Measurements from ENCODE around the gene MAN1C1.
"Not testable (repeated sequence)": the region's sequence is repeated elsewhere in the genome, so short reads cannot be mapped to it uniquely, and the experiment has no call there.

Gene MAN1C1

DNA sequence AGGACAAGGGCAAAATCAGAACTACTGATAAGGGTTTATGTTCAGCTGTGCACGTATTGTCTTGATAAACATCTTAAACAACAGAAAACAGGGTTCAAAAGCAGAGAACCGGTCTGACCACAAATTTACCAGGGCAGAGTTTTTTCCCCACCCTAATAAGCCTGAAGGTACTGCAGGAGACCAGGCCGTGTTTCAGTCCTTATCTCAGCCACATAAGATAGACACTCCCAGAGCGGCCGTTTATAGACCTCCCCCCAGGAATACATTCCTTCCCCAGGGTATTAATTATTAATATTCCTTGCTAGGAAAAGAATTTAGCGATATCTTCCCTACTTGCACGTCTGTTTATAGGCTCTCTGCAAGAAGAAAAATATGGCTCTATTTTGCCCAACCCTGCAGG is 19.6 kb downstream of the MAN1C1 start:
- DNase-seq (ENCODE audit: low read depth) = not testable (repeated sequence)

DNA sequence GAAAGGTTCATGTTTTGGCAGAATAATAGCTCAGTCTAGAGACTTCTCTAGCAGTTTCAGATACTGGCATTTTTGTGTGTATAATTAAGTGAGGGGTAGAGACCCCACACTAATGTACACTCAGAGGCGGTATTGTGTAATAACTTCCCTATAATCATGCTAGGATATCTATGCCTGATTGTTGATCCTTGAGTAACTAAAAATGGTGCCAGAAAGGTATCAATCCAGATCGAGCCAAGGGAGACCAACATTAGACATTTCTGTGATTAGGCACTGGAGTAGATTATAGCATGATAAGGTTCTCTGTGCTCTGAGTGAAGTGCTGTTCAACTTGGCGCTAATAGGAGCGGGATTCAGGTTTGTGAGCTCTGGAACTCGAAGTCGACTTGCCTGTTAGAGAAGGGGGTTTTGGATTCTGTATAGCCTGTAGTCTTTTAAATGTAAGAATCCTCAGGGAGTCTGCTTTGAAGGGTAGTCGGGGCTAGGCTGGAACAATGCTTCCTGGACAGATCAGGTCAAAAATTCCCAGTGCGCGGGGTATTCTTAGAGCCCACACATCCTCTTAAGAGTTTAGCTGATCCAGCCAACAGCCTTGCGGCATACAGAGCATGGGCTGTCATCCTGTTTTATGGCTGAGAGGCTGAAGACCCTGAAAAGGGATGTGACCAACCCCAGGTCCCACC is 24.2 kb downstream of the MAN1C1 start:
- DNase-seq (ENCODE audit: low read depth) = no peak

DNA sequence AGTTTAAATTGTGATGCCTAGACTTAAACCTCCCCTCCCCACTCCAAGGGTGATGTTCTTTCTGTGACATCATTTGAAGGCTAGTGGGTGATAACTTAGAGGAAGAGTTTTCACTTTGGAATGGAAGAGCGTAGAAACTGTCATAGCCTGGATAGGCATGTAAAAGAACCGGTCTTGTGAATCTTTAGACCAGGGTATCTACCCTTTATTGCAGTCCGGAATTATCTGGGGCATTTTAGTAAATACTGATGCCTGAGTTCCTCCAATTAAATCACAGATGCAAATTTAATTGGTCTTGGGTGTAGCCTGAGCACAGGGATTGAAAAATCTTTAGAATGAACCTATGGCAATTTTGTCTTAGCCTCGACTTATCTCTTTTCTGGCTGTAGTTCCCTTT is 24.7 kb downstream of the MAN1C1 start:
- no peak for DNase-seq (ENCODE audit: low read depth)

DNA sequence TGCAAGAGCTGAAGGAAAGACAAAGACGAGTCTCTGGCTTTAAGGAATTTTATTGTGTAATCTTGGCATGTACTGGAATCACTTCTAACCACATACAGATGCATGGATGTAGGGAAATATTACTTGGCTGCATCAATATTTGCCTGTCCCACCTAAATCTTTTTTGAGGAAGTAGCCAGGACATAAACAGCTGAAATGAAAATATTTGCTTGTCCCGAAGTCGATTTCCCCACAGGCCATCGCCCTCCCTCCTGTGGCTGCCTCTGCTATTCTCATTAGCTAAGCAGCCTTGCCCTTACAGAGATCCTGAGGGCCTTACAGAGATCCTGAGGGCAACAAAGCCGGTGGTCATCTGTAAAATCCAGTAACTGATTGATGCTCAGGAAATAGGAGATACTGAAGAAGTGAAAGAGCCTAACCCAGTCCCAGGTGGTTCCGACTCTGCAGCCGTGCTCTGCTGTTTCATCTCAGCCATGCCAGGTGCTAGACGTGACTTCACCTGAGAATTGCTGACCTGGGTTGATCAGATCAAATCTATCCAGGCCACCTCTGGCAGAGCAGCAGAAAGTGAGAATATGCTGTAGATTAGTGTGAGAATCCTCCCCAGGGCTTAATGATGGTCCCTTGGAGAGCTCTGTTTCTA is 25.5 kb downstream of the MAN1C1 start:
- DNase-seq (ENCODE audit: low read depth) = no peak

DNA sequence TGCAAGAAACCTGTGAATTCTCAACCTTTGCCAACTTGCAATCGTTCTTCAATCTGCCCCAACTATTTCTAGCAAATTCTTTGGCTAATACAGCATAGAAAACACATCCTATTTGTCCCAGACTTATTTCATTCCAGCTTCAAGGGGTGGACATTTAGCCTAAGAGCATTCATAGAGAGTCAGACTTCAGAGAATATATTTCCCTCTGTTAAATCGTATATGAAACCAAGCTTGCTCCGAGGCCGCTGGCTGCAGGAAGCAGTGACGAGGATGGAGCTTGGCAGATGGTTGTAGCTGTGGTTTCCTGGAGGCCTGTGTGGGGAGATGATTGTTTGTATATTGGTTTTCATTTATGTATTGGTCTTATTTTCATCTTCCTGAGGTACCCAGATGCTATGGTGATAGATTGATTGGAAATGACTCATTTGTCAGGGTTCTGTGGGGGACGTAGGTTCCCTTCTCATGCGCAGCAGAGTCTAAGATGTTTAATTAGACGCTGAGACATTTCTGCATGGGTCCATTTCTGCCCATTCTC is 26.1 kb downstream of the MAN1C1 start:
- DNase-seq (ENCODE audit: low read depth) = peak; percentile 55

DNA sequence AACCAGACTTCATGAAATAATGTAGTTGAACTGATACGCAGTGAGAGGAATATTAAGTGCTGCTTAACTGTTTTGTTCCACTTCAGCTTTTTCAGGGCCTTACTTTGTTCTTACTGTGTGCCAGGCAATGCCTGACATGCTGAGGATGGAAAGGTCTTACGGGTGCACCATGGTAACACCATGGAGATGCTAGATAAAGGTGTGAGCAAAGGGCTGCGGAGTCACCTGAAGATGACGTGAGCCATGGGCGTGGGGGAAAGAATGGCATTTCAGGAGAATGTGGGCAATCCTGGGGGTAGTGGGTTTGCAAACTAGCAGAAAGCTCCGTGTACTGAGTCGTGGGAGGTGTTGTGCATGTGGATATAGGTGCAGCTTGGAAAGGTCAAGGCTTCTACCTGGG is 27.3 kb downstream of the MAN1C1 start:
- DNase-seq (ENCODE audit: low read depth) = no peak

DNA sequence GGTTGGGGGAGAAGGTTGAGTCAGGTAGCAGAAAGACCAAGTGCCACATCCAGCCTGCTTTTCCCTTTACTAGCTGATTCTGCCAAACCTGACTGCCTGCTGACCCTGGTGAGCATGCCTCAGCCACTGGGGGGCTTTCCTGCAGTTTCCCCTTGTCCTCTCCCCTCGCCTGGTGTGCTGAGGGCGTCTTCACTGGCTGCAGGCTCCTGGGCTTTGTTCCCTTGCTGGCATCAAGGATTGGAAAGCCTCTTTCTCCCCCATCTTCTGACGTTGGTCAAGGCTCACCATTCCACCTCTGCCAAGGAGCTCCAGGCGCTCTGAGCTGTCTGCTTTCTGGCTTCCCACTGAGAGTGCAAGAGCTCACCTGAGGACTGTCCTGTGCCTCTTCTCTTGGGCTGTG is 28.4 kb downstream of the MAN1C1 start:
- DNase-seq (ENCODE audit: low read depth) = no peak

DNA sequence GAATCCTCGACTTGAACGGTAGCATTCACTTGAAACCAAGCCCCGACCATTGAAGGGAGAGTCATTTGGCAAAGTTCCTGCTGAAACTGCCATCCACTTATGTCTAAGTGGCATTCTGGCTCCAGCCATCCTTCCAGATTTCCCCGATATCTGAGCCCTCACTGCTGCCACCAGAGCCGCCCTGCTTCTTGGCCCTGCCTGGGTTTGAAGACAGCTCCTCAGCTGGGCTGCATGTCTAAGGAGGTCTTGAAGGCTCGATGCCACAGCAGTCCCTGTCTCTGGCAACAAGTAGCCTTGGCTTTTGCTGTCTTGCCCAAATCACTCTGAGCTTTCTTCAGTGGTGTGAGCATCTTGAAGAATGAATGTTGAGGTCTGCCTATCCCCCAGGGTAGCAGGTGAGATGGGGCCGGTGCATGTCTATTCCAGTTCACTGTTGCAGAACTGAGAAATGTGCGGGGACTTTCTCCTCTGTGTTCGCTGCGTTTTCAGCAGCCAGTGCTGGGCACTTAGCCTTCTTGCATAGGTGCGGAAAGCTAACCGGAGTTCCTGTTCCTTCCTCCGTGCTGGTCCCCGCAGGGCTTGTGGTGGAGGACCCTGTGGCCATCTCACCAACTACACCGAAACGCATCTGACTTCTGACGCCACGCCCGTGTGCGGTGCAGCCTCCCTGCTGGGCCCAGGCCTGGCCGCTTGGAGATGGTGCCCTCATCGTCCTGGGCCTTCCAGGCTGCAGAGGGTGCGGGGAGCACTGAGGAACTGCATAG is 29.2 kb downstream of the MAN1C1 start:
- no peak for DNase-seq (ENCODE audit: low read depth)

DNA sequence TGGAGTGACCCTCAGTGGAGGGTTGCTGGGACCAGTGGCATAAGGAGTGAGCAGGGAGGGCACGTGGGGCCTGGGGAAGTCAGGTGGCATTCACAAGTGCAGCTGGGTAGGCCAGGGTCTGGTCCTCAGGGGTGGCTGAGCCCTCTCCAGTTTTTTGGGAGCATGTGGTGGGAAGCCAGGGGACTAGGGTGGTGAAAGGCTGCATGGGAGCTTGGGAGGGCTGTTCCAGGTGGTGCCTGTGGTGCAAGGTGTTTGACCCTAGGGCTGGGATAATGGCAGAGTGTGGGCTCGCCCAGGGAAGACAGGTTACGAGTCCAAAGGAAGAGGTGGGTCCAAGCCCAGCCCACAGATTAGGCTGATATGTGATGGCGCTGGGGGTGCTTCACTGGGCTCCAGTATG is 30.5 kb downstream of the MAN1C1 start:
- no peak for DNase-seq (ENCODE audit: low read depth)

DNA sequence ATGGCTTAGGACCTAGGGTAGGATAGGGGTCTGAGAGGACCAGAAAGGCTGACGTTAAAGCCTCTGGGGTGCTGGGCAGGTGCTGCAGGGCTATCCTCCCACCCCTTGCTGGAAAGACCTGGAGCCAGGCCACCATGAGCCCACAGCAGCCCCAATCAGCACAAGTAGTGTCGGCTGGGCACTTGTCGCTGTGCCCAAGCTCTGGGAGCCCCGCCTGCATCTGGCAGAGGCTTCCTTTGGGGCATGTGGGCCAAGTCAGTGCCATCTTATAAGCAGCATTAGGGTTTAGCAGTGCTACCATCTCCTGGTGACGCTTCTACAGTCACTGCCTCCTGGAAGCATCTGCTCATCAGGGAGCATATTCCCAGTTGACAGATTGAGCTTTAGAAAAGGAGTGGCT is 31.3 kb downstream of the MAN1C1 start:
- DNase-seq (ENCODE audit: low read depth) = no peak

DNA sequence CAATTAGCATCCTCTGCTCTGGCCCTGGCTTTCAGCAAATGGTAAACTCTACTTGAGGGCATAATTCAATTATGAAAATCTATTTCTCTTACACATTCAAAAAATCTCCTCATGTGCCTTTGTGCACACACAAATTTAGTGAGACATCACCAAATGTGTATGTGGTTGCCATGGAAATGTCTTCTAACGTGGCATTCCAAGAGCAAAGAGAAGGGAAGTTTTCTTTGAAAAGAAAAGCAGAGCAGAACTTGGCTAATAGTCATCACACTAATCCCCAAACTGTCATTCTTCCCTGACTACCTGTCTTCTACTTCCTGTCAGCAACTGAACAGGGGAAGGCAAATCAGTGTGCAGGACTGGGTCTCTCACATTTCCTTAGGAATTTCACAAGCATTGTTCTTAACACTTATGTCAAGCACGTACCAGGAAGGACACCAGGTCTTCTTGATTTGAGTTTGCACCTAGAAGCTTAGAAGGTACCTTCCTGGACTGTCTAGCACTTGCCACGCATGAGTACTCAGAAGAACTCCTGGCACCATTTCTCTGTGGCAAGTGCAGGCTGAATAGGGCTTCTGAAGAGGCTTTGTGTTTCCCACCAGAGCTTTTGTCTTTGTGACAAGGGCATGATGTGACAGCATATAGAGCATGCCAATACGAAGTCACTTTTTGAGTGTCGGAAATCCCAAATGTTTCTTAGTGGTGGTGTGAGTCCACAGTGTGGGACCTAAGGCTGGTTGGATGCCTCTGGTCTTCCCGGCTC is 32.3 kb downstream of the MAN1C1 start:
- DNase-seq (ENCODE audit: low read depth) = no peak

DNA sequence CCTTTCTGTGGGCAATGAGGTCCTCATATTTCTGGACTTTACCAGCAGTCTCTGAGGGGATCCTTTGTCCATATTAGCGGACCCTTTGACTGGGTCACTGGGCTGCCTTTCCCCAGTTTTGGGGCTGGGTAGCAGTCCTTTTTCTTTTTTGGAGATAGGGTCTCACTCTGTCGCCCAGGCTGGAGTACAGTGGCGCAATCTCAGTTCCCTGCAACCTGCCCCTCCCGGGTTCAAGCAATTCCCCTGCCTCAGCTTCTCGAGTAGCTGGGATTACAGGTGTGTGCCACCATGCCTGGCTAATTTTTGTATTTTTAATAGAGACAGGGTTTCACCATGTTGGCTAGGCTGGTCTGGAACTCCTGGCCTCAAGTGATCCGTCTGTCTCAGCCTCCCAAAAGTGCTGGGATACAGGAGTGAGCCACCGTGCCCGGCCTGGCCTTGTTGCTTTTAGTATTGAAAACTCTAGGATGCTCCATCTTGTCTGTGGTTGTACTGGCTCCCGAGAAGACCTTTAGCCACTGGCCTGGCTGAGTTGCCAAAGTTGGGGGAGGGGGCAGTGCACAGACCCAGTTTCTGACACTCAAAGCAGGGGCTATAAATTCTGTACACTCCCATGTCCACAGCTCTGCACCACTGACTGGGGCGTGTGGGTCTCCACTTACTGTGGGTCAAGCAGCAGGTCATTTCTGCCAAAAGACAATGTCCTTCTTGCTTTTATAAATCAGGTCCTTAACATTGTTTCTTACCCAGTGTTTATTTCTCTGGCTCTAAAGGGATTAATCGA is 33.1 kb downstream of the MAN1C1 start:
- DNase-seq (ENCODE audit: low read depth) = no peak

DNA sequence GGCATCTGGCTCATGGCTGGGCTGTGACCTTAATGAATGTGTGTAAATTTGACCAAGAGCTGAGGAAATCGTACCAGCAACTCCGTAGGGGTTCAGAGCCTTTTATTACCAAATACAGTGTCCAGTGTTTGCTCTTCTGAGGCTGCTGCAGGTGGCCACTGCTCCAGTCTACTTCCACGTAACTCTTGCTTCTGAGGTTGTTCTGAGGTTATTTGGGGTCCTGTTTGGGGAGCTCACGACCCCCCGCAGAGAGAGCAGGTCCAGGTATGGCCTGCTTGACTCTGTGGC is 33.6 kb downstream of the MAN1C1 start:
- no peak for DNase-seq (ENCODE audit: low read depth)

DNA sequence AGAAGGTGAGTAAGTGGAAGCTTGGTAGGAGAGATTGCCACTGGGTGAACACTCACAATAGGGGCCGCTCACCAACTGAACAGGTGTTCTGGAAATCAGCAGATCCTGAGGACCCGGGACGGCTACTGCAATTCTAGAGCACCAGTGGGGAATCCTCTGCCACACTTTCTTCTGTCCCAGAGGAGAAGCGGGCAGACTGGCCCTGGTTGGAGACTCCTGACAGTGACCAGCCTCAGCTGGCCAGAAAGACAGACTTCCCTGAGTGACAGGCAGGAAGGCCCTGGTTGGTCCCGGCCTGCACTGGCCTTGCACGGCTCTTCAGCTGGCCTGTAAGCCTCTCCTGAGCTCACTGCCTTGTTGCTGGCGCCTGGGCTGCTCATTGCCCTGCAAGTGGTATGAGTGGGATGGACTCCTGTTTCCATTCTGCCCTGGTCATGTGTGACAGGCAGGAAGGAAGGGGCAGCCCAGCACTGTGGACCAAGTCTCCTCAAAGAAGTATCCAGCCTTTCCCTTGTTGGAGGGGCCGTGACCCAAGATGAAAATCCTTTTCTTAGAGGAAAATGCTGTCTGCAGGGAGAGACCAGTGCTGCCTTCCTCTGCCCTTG is 34.5 kb downstream of the MAN1C1 start:
- DNase-seq (ENCODE audit: low read depth) = no peak

DNA sequence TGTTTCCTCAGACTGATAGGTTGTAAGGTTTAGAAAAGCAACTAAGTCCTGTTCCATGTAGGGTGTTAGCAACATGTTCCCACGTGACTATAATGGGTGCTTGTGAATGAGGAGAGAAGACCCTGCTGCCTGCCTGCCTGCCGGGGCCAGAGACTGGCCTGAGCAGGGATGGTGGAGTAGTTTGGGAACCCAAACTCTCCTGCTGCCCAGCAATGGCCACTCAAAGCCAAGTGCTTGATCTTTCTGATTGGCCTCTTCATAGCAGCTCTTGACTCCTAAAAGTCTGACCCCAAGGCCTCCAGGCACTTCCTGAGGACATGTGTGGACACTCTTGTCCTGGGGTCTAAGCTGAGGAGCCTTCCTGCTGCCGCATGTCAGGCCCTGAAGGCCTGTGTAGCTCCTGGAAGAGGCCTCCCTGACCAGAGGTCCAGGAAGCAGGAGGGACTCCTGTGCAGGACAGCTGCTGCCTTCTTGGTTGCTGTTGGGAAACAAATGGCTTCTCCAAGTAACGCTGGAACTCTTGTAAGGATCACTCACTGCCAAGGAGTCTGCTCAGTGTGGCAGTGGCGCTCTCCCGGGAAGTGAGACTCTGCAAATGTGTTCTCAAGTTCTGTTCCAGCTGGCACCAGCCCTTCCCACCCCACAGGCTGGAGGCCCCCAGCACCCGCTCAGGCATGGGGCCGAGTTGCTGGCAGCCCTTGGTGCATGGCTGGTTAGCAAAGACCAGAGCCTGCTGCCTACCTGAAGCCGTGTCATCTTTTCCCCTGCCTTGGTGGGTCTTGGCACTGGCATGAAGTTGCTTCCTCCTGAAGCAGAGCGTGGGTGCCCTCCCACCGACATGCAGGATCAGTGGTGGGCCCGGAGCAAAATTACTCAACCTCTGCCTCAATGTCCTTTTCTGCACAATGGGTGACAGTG is 35.5 kb downstream of the MAN1C1 start:
- no peak for DNase-seq (ENCODE audit: low read depth)

DNA sequence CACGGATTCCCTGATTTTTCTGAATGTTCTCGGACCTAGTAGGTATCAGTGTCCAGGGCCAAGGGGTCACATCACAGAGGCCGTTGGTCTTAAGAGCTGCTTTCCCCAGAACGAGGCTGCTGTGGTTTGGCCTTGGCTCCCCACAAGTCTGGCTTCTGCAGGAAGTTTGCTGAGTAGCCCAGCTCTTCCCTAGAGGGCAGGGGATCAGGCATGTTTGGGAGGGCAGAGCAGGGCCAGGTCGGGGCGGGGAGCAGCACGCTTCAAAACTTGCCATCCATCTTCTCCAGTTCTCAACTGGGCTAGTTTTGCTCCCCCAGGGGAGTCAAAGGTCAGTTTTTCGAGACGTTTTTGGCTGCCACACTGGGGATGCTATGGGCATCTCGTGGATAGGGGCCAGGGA is 37.0 kb downstream of the MAN1C1 start:
- no peak for DNase-seq (ENCODE audit: low read depth)

DNA sequence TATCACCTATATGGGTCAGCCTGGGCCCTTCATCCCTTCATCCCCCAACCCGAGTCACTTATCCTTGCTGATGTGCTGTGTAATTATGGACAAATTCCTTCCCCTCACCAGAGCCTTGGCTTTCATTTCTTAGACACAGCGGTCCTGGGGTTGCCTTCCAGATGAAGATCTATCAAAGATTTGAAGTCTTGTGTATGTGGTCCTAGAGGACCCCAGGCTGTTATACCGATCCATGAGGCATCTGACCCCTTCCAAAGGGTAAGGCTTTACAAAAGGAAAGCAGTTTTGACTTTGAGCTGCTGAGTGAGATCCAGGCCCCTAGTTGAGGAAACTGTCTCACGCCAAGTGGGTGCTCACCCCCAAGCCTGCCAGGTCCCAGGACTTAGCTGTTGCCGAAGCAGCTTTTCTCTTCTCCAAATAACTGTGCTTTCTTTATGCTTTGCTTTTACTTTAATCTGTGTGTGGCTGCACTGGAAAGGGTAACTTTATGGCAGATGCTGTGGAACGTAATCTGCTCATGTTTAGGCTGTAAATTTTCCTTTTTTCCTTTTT is 37.6 kb downstream of the MAN1C1 start:
- no peak for DNase-seq (ENCODE audit: low read depth)

DNA sequence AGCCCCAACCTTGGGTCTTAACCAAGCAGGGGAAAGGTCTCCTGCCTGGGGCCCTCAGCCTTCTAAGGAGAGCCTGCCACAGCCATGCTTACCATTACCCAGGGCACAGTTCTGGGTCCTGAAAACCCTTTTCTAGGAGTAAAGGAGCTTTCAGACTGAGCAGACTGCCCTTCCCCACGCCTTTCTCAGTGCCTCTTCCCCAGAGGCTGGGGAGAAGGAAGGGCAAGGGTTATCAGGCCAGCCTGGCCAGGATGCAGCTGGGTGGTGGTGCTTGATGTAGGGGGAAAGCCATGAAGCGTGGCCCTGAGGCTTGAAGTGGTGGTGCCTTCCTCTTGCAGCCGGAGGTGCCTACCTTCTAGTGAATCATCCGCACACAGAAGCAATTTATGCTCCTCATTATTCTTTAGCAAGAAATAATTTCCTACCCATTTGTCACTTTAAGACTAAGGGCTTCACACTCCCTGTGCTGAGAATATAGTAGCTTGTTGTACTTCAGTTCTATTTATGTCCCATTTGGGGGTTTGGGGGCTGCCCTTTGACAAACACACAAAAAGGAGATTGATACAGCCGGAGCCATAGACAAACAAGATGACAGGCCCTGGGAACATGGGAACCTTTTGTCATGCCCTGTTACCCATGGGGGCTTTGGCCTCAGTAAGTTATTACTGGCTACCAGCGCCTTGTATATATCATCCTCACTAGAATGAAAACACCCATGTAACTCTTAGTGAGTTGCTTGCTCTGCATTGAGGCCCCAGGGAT is 40.7 kb downstream of the MAN1C1 start:
- DNase-seq (ENCODE audit: low read depth) = no peak

Data from activated T-cell treated with anti-CD3 and anti-CD28 coated beads for 48 hours (primary cell).